ENCODE results near the gene MYRIP. TPM values are rescaled to one million over a fixed set of nuclear protein-coding genes. Genes with fewer than 3 reads are reported as not detected.

Gene MYRIP
- total and polyA plus RNA-seq, 10 of the 15 experiments (the other 5 are each of a cell fraction or from before 2014, with no cell fraction given), result 0.03 to 0.08 (median 0.04) TPM; not detected in 6

DNA sequence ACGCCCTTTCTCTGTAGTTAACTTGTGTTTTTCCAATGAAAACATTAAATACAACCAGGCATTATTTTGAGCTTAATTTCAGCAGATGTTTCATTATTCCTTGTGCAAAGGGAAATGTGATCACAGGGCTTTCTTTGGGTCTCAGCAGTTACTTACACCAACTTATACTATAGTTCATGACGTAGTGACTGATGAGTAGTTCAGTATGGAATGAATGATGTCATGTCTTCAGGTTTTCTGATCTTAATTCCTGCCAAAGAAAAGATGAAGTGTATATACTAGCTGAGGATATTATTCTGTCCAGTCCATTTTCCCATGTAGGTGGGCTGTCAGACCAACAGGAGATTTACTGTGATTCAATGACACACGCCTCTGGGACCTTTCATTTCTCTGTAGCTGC, 61.3 kb downstream of the MYRIP start:
- POLR2A ChIA-PET, result no interaction called here
- SMC1A ChIA-PET (ENCODE audit: uncharacterized antibody, unreplicated experiment), result no interaction called here
- no peaks in the 10 kb centered on the region for H3K27me3 ChIP-seq (replicated peaks in 1 of 2; ENCODE audit: control insufficient read depth in 2 of 2, insufficient read depth in 2 of 2, low read length in 1 of 2)
- TF ChIP-seq NFYB (IDR thresholded peaks at IDR 0.05; ENCODE audit: insufficient read depth, low read depth, low read length) (no peak), YBX1 (IDR thresholded peaks at IDR 0.05) (no peak)
- no peak overlapping the region for H2AFZ ChIP-seq (ENCODE audit: control insufficient read depth, low read depth, low read length)
- WGBS (ENCODE audit: insufficient coverage, insufficient replicate concordance, low lambda C conversion rate, missing lambda C conversion rate), result 0% methylated on average over 3 of the region's 3 CpGs
- CTCF ChIA-PET, result interaction anchor here (1.2 kb wide), 1 partner anchor 7 kb away, joined by 3 read pairs; no protein-coding TSS in a partner anchor
- RAD21 ChIA-PET (ENCODE audit: unreplicated experiment), result no interaction called here
- H3K27ac ChIP-seq (ENCODE audit: control insufficient read depth, insufficient read depth), result no peak overlapping the region
- no peaks in the 10 kb centered on the region for H4K20me1 ChIP-seq (ENCODE audit: control insufficient read depth, insufficient read depth)
- no peak overlapping the region for H3K4me2 ChIP-seq (ENCODE audit: control insufficient read depth, insufficient read depth)
- H3K9me3 ChIP-seq (replicated peaks; ENCODE audit: control insufficient read depth, insufficient read depth, low read length), result no peaks in the 10 kb centered on the region
- no TSS peak for BruUV-seq (replicated peaks)
- ATAC-seq, result no peak
- FAIRE-seq, result no peak
- H3K9ac ChIP-seq (ENCODE audit: control insufficient read depth, insufficient read depth, low read length), result no peak overlapping the region
- DNase-seq (ENCODE audit: low read depth, low spot score), result no peak
- no peaks in the 10 kb centered on the region for H3K36me3 ChIP-seq (ENCODE audit: control insufficient read depth in 2 of 2, insufficient read depth in 2 of 2, low read length in 1 of 2)
- in situ Hi-C loops (cut with MboI), result no loop called here
- no peak overlapping the region for H3K4me3 ChIP-seq
- H3K4me1 ChIP-seq (ENCODE audit: control insufficient read depth, insufficient read depth, low read length), result no peaks in the 10 kb centered on the region
- intact Hi-C loops (cut with micrococcal nuclease; ENCODE audit: unreplicated experiment), result no loop called here
- H3K79me2 ChIP-seq (ENCODE audit: control insufficient read depth, insufficient read depth, low read length), result no peaks in the 10 kb centered on the region

GRCh38 chr3:39879581-39879980, 70.2 kb downstream of the MYRIP start:
- Histone ChIP-seq H3K79me2 (ENCODE audit: control insufficient read depth, insufficient read depth, low read length) (no peaks in the 10 kb centered on the region), H3K4me3 (no peak overlapping the region), H3K4me2 (ENCODE audit: control insufficient read depth, insufficient read depth) (no peak overlapping the region), H3K27me3 (replicated peaks in 1 of 2; ENCODE audit: control insufficient read depth in 2 of 2, insufficient read depth in 2 of 2, low read length in 1 of 2) (no peaks in the 10 kb centered on the region), H3K4me1 (ENCODE audit: control insufficient read depth, insufficient read depth, low read length) (no peaks in the 10 kb centered on the region), H2AFZ (ENCODE audit: control insufficient read depth, low read depth, low read length) (no peak overlapping the region), H3K9ac (ENCODE audit: control insufficient read depth, insufficient read depth, low read length) (no peak overlapping the region), H3K27ac (ENCODE audit: control insufficient read depth, insufficient read depth) (no peak overlapping the region), H4K20me1 (ENCODE audit: control insufficient read depth, insufficient read depth) (no peaks in the 10 kb centered on the region), H3K9me3 (replicated peaks; ENCODE audit: control insufficient read depth, insufficient read depth, low read length) (no peaks in the 10 kb centered on the region), H3K36me3 (ENCODE audit: control insufficient read depth in 2 of 2, insufficient read depth in 2 of 2, low read length in 1 of 2) (no peaks in the 10 kb centered on the region)
- RAD21 ChIA-PET (ENCODE audit: unreplicated experiment), result no interaction called here
- SMC1A ChIA-PET (ENCODE audit: uncharacterized antibody, unreplicated experiment), result interaction anchor here (0.7 kb wide), 1 partner anchor 18 kb away, joined by 3 read pairs; no protein-coding TSS in a partner anchor
- in situ Hi-C loops (cut with MboI) (no loop called here), intact Hi-C loops (cut with micrococcal nuclease; ENCODE audit: unreplicated experiment) (no loop called here)
- BruUV-seq (replicated peaks), result no TSS peak
- TF ChIP-seq SUPT20H (IDR thresholded peaks at IDR 0.05; ENCODE audit: borderline replicate concordance, control insufficient read depth, low read depth, low read length) (no peak), POLR2A (IDR thresholded peaks at IDR 0.05; ENCODE audit: low read depth, low read length) (no peak), CEBPB (IDR thresholded peaks at IDR 0.05; ENCODE audit: borderline replicate concordance in 1 of 2, low read depth in 2 of 2, low read length in 2 of 2) (no peak), E4F1 (IDR thresholded peaks at IDR 0.05; ENCODE audit: borderline replicate concordance, partially characterized antibody) (no peak), MXI1 (IDR thresholded peaks at IDR 0.05; ENCODE audit: low read depth, low read length) (no peak), YBX1 (IDR thresholded peaks at IDR 0.05) (no peak), NFXL1 (IDR thresholded peaks at IDR 0.05; ENCODE audit: borderline replicate concordance) (no peak), SMAD5 (IDR thresholded peaks at IDR 0.05; ENCODE audit: low read depth) (no peak), SP1 (IDR thresholded peaks at IDR 0.05; ENCODE audit: low read depth, low read length) (no peak), NR2C2 (IDR thresholded peaks at IDR 0.05; ENCODE audit: borderline replicate concordance, control insufficient read depth, insufficient read length, low read depth) (no peak)
- TF ChIP-seq, protein P1, sequence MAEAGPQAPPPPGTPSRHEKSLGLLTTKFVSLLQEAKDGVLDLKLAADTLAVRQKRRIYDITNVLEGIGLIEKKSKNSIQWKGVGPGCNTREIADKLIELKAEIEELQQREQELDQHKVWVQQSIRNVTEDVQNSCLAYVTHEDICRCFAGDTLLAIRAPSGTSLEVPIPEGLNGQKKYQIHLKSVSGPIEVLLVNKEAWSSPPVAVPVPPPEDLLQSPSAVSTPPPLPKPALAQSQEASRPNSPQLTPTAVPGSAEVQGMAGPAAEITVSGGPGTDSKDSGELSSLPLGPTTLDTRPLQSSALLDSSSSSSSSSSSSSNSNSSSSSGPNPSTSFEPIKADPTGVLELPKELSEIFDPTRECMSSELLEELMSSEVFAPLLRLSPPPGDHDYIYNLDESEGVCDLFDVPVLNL (IDR thresholded peaks at IDR 0.05; ENCODE audit: low read depth, low read length), result no peak
- TF ChIP-seq, protein P2, sequence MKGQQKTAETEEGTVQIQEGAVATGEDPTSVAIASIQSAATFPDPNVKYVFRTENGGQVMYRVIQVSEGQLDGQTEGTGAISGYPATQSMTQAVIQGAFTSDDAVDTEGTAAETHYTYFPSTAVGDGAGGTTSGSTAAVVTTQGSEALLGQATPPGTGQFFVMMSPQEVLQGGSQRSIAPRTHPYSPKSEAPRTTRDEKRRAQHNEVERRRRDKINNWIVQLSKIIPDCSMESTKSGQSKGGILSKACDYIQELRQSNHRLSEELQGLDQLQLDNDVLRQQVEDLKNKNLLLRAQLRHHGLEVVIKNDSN (IDR thresholded peaks at IDR 0.05; ENCODE audit: borderline replicate concordance, extremely low read length, insufficient read depth, low read depth, low read length), result no peak
- POLR2A ChIA-PET, result no interaction called here
- no peak for ATAC-seq
- WGBS (ENCODE audit: insufficient coverage, insufficient replicate concordance, low lambda C conversion rate, missing lambda C conversion rate), result 0% methylated on average over 2 of the region's 2 CpGs
- no peak for DNase-seq (ENCODE audit: low read depth, low spot score)
- FAIRE-seq, result no peak
- CTCF ChIA-PET, result no interaction called here

Data from GM12878 (cell line).